Endothelial cell of umbilical vein (primary cell): Measurements from ENCODE around the gene SIPA1L3. TPM values are rescaled to one million over a fixed set of nuclear protein-coding genes. Genes with fewer than 3 reads are reported as not detected.

Source experiments
- BruUV-seq: library from RNA; stranded (reverse); fragments of 400-500 nt; replicated peaks from 2 replicates; lab custom pipeline; 2021; lab: Mats Ljungman, UMichigan
- CTCF ChIA-PET: fragments of 300-600, 350-600 bp; sonication (Branson Sonifier 250); formaldehyde crosslinking; loops from one replicate; lab custom pipeline; 2021; ENCODE audit warnings: antibody characterized with exemption, inconsistent platforms; lab: Charles Lee
- POLR2A ChIA-PET: fragments of 300-600, 350-600 bp; sonication (Branson Sonifier 250); formaldehyde crosslinking; loops from one replicate; lab custom pipeline; 2021; ENCODE audit warnings: antibody characterized with exemption, inconsistent platforms; lab: Charles Lee
- DNase-seq: peaks from one replicate; pipeline ENCODE4 v3.0.0-alpha.2; 2011; ENCODE audit warnings: low read depth, low spot score
- FAIRE-seq: peaks from 2 replicates; lab custom pipeline; 2011; peaks lifted over from hg19 to GRCh38; lab: Jason Lieb, UNC
- H2AFZ ChIP-seq: 2 replicates; pipeline ENCODE4 v1.6.0; 2012; ENCODE audit warnings: low read depth, low read length, control low read depth, inconsistent platforms
- H3K27ac ChIP-seq: 2 replicates; pipeline ENCODE4 v1.5.1; 2011; ENCODE audit warnings: low read depth, mild to moderate bottlenecking, control low read depth, low read length, moderate library complexity; ENCODE audit not compliant: insufficient read depth
- H3K27me3 ChIP-seq, 2 experiments: 2 replicates each; pipeline versions ENCODE4 v1.6.0 to v1.6.1; 2011; ENCODE audit warnings: low read length in 2 of 2, mixed read lengths in 1 of 2; ENCODE audit not compliant: control insufficient read depth in 2 of 2, insufficient read depth in 2 of 2
- H3K36me3 ChIP-seq, 2 experiments: 2 replicates in 1 of 2; 3 replicates in 1 of 2; pipeline ENCODE4 v1.5.1; 2011; ENCODE audit warnings: low read length in 2 of 2, mild to moderate bottlenecking in 1 of 2, moderate library complexity in 1 of 2; ENCODE audit not compliant: control insufficient read depth in 2 of 2, insufficient read depth in 2 of 2; ENCODE audit errors: extremely low read depth in 1 of 2
- H3K4me1 ChIP-seq: 3 replicates; pipeline ENCODE4 v1.5.1; 2011; ENCODE audit warnings: mild to moderate bottlenecking, low read length; ENCODE audit not compliant: control insufficient read depth, insufficient read depth; ENCODE audit errors: extremely low read depth
- H3K4me2 ChIP-seq: 2 replicates; pipeline ENCODE4 v1.6.1; 2011; ENCODE audit warnings: low read length, control low read depth, mixed read lengths; ENCODE audit not compliant: insufficient read depth
- H3K4me3 ChIP-seq, 3 experiments: fragments of 200-600 bp in 1 of 3; sonication (generic), shearing (Covaris generic) in 1 of 3; replicated peaks in 1 of 3; 2 replicates each; pipeline ENCODE4 v1.5.1; 2011 to 2016; ENCODE audit warnings: control low read depth in 3 of 3, low read length in 3 of 3, mild to moderate bottlenecking in 2 of 3, inconsistent platforms in 1 of 3, low read depth in 1 of 3, moderate library complexity in 1 of 3; ENCODE audit not compliant: insufficient read depth in 1 of 3
- H3K79me2 ChIP-seq: 2 replicates; pipeline ENCODE4 v1.6.0; 2012; ENCODE audit warnings: low read length, inconsistent platforms; ENCODE audit not compliant: control insufficient read depth, insufficient read depth
- H3K9ac ChIP-seq: replicated peaks from 2 replicates; pipeline ENCODE3; 2011; ENCODE audit warnings: low read length, control low read depth; ENCODE audit not compliant: insufficient read depth; ENCODE audit errors: extremely low read depth
- H3K9me1 ChIP-seq: replicated peaks from 3 replicates; pipeline ENCODE4 v1.6.0; 2011; ENCODE audit warnings: mild to moderate bottlenecking, low read length; ENCODE audit not compliant: control insufficient read depth, insufficient read depth; ENCODE audit errors: extremely low read depth
- H3K9me3 ChIP-seq: replicated peaks from 2 replicates; pipeline ENCODE4 v1.5.1; 2012; ENCODE audit warnings: low read length, inconsistent platforms; ENCODE audit not compliant: control insufficient read depth, insufficient read depth
- H4K20me1 ChIP-seq: replicated peaks from 2 replicates; pipeline ENCODE3; 2011; ENCODE audit warnings: mild to moderate bottlenecking, low read length; ENCODE audit not compliant: control insufficient read depth, insufficient read depth; ENCODE audit errors: extremely low read depth
- EZH2 ChIP-seq: IDR thresholded peaks from 2 replicates; pipeline ENCODE4 v1.6.1; 2012; ENCODE audit warnings: borderline replicate concordance, low read depth, mild to moderate bottlenecking, moderate library complexity, low read length, inconsistent platforms; ENCODE audit not compliant: severe bottlenecking
- FOS ChIP-seq: IDR thresholded peaks from 2 replicates; pipeline ENCODE4 v1.6.1; 2011; ENCODE audit warnings: mild to moderate bottlenecking, low read length, moderate library complexity, borderline replicate concordance; ENCODE audit not compliant: insufficient read depth
- GATA2 ChIP-seq: IDR thresholded peaks from 2 replicates; pipeline ENCODE4 v1.7.0; 2011; ENCODE audit warnings: low read depth, mild to moderate bottlenecking, moderate library complexity, mixed read lengths, low read length; ENCODE audit not compliant: insufficient read length, insufficient read depth
- JUN ChIP-seq: IDR thresholded peaks from 2 replicates; pipeline ENCODE4 v1.6.1; 2011; ENCODE audit warnings: borderline replicate concordance, low read depth; ENCODE audit not compliant: insufficient read length, insufficient read depth
- MYC ChIP-seq: IDR thresholded peaks from one replicate; pipeline ENCODE4 v1.6.1; 2011; ENCODE audit warnings: mild to moderate bottlenecking, low read depth, low read length
- POLR2A ChIP-seq: IDR thresholded peaks from 2 replicates; pipeline ENCODE4 v1.6.1; 2012; ENCODE audit warnings: low read depth, mild to moderate bottlenecking, control low read depth, low read length
- POLR2AphosphoS5 ChIP-seq: IDR thresholded peaks from 2 replicates; pipeline ENCODE4 v1.6.1; 2012; ENCODE audit warnings: low read depth, mild to moderate bottlenecking, control low read depth, low read length, moderate library complexity; ENCODE audit not compliant: insufficient read depth
- dilution Hi-C: fragments of 300-500 bp; cut with MboI; formaldehyde crosslinking; loops from one replicate; pipeline ENCODE4 v1.15.0; 2019; ENCODE audit warnings: low sequenced_read_pairs; ENCODE audit not compliant: extremely low pct_ligation_motif_present
- intact Hi-C: fragments of 100-400 bp; cut with micrococcal nuclease; formaldehyde crosslinking; loops from one replicate; pipeline ENCODE4 v1.10.0; 2022
- polyA plus RNA-seq, 4 experiments: library from polyadenylated mRNA; depleted of rRNA in 3 of 4; stranded (reverse) in 3 of 4; unstranded in 1 of 4; fragments of >200 nt; gene quantifications; 2 replicates each; pipeline versions ENCODE4 v1.2.1 to v1.2.3, GENCODE V29; 2011 to 2012; ENCODE audit warnings: missing spikeins in 1 of 4
- total RNA-seq: library from RNA; stranded (reverse); gene quantifications from 2 replicates; pipeline ENCODE4 v1.2.3, GENCODE V29; 2021
- TF ChIP-seq, protein P1 (sequence below): IDR thresholded peaks from 2 replicates; pipeline ENCODE4 v1.6.1; 2011; ENCODE audit not compliant: insufficient read depth, insufficient read length
- TF ChIP-seq, protein P2 (sequence below), 2 donors: IDR thresholded peaks; 1 replicate in 1 of 2; 2 replicates in 1 of 2; pipeline ENCODE4 v1.5.1; 2011; ENCODE audit warnings: low read length in 2 of 2, mild to moderate bottlenecking in 2 of 2, moderate library complexity in 2 of 2, control low read depth in 1 of 2, inconsistent platforms in 1 of 2, low read depth in 1 of 2; ENCODE audit not compliant: insufficient read depth in 1 of 2; ENCODE audit errors: extremely low read depth in 1 of 2

The SIPA1L3 gene
- total and polyA plus RNA-seq, 2 donors (not counting 3 experiments of a cell fraction or from before 2014, with no cell fraction given), result 14.2 to 47.2 TPM

DNA sequence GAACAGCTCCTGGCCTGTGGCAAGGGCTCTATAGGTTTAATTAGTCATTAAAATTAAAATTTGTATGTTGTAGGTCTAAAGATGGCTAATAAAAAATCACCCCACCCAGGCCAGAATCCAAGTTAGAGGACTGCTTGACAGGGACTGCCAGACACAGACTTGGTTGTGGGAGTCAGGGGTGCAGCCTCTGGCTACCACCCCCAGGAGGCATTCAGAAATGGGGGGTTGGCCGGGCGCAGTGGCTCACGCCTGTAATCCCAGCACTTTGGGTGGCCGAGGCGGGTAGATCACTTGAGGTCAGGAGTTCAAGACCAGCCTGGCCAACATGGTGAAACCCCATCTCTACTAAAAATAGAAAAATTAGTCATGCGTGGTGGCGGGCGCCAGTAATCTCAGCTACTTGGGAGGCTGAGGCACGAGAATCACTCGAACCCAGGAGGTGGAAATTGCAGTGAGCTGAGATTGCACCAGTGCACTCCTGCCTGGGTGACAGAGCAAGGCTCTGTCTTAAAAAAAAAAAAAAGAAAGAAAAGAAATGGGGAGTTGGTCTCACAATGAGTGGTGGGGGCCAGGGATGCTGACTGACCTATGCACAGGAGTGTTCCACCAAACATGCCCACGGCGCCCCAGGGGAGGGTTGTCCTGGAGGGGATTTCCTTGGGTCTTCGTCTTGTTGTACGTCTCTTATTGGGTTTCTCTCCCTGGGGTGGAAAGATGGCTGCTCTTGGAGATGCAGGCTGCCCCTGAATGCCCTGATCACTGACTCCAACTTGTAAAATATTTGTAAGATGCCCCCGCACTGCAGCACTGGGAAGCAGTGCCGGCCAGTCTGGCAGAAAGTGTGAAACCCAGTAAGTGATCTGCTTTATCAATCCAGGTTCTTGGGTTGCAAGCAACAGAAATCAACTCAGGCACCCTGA is 68.8 kb downstream of the SIPA1L3 start:
- Histone ChIP-seq H3K9me3 (no peaks in the 10 kb centered on the region), H3K27ac (no peak overlapping the region), H3K9ac (no peak overlapping the region), H3K27me3 (no peaks in the 10 kb centered on the region), H3K4me2 (no peak overlapping the region), H3K36me3 (no peaks in the 10 kb centered on the region), H3K4me3 (no peak overlapping the region), H2AFZ (no peak overlapping the region), H3K9me1 (no peaks in the 10 kb centered on the region), H3K4me1 (peaks cover 5% of the 10 kb centered on the region), H4K20me1 (no peaks in the 10 kb centered on the region), H3K79me2 (peaks cover 44% of the 10 kb centered on the region)
- no peak for DNase-seq
- intact Hi-C loops, result no loop called here
- TF ChIP-seq POLR2AphosphoS5 (no peak), JUN (no peak), EZH2 (no peak), GATA2 (no peak), POLR2A (no peak), MYC (no peak), FOS (no peak)
- TF ChIP-seq, protein P1, sequence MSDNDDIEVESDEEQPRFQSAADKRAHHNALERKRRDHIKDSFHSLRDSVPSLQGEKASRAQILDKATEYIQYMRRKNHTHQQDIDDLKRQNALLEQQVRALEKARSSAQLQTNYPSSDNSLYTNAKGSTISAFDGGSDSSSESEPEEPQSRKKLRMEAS, result no peak
- TF ChIP-seq, protein P2, sequence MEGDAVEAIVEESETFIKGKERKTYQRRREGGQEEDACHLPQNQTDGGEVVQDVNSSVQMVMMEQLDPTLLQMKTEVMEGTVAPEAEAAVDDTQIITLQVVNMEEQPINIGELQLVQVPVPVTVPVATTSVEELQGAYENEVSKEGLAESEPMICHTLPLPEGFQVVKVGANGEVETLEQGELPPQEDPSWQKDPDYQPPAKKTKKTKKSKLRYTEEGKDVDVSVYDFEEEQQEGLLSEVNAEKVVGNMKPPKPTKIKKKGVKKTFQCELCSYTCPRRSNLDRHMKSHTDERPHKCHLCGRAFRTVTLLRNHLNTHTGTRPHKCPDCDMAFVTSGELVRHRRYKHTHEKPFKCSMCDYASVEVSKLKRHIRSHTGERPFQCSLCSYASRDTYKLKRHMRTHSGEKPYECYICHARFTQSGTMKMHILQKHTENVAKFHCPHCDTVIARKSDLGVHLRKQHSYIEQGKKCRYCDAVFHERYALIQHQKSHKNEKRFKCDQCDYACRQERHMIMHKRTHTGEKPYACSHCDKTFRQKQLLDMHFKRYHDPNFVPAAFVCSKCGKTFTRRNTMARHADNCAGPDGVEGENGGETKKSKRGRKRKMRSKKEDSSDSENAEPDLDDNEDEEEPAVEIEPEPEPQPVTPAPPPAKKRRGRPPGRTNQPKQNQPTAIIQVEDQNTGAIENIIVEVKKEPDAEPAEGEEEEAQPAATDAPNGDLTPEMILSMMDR (IDR thresholded peaks at IDR 0.05; ENCODE audit: extremely low read depth in 1 of 2, insufficient read depth in 1 of 2, low read depth in 1 of 2, low read length in 2 of 2), result no peak
- BruUV-seq, result no TSS peak
- dilution Hi-C loops, result no loop called here
- no peak for FAIRE-seq
- ChIA-PET POLR2A (no interaction called here), CTCF (no interaction called here)
